H1 (cell line): ENCODE data around the gene MFAP4. TPM values are rescaled to one million over a fixed set of nuclear protein-coding genes. Genes with fewer than 3 reads are reported as not detected.
A peak's percentile ranks its signal among the peaks of the same experiment; 100 is the strongest.

ENCODE experiments used
- ASH2L ChIP-seq: fragments of 200-600, 300-600 bp; sonication (generic); IDR thresholded peaks from one replicate; pipeline ENCODE4 v1.7.1; 2017; ENCODE audit warnings: low read length
- CBX8 ChIP-seq: fragments of 300-800, 300-1000 bp; sonication (generic); IDR thresholded peaks from 2 replicates; pipeline ENCODE4 v1.7.1; 2016; ENCODE audit warnings: low read depth, low read length, borderline replicate concordance
- CHD2 ChIP-seq: IDR thresholded peaks from 2 replicates; pipeline ENCODE4 v1.6.1; 2012; ENCODE audit warnings: low read length, improper control_type of control experiment
- EGR1 ChIP-seq: IDR thresholded peaks from 2 replicates; pipeline ENCODE4 v1.6.1; 2011; ENCODE audit warnings: low read depth, low read length, borderline replicate concordance
- FOSL1 ChIP-seq: IDR thresholded peaks from 2 replicates; pipeline ENCODE4 v1.6.1; 2011; ENCODE audit warnings: mild to moderate bottlenecking, low read depth, low read length, moderate library complexity; ENCODE audit not compliant: insufficient read depth
- HDAC2 ChIP-seq, 2 experiments: fragments of 300-600 bp in 1 of 2; sonication (generic) in 1 of 2; IDR thresholded peaks; 2 replicates each; pipeline ENCODE4 v1.6.1; 2011 to 2012; ENCODE audit warnings: low read depth in 2 of 2, low read length in 2 of 2, mild to moderate bottlenecking in 2 of 2, moderate library complexity in 2 of 2, borderline replicate concordance in 1 of 2, inconsistent platforms in 1 of 2
- POLR2A ChIP-seq, 2 experiments: IDR thresholded peaks; 1 replicate in 1 of 2; 2 replicates in 1 of 2; pipeline ENCODE4 v1.6.1; 2011; ENCODE audit warnings: low read depth in 2 of 2, low read length in 2 of 2, mild to moderate bottlenecking in 2 of 2; ENCODE audit errors: control extremely low read depth in 1 of 2
- RBBP5 ChIP-seq: IDR thresholded peaks from 2 replicates; pipeline ENCODE4 v1.7.1; 2012; ENCODE audit warnings: low read depth, mild to moderate bottlenecking, inconsistent platforms, low read length, moderate library complexity, borderline replicate concordance
- SAP30 ChIP-seq: fragments of 300-600 bp; sonication (generic); IDR thresholded peaks from 2 replicates; pipeline ENCODE4 v1.7.1; 2012; ENCODE audit warnings: low read length, moderate library complexity, mild to moderate bottlenecking, inconsistent platforms; ENCODE audit not compliant: insufficient read depth, insufficient replicate concordance
- SIN3A ChIP-seq, 2 experiments: IDR thresholded peaks in 1 of 2; conservative IDR thresholded peaks in 1 of 2; 2 replicates each; pipeline ENCODE4 v1.6.1; 2011 to 2012; ENCODE audit warnings: low read length in 2 of 2, improper control_type of control experiment in 1 of 2, low read depth in 1 of 2, mild to moderate bottlenecking in 1 of 2
- USF2 ChIP-seq: IDR thresholded peaks from 2 replicates; pipeline ENCODE4 v1.6.1; 2011; ENCODE audit warnings: low read length, improper control_type of control experiment
- polyA plus RNA-seq, 7 experiments: library from polyadenylated mRNA; depleted of rRNA in 3 of 7; stranded (reverse) in 5 of 7; unstranded in 2 of 7; fragments of >200 nt in 5 of 7; fragments of 200-250 nt in 2 of 7; gene quantifications; 1 replicate in 5 of 7; 2 replicates in 1 of 7; 4 replicates in 1 of 7; pipeline versions ENCODE4 v1.2.1 to v1.2.3, GENCODE V29; 2011 to 2013; ENCODE audit warnings: missing spikeins in 2 of 7, mixed read lengths in 2 of 7
- total RNA-seq: library from RNA; stranded (reverse); fragmentation: NEBNext Ultra II Directional; extraction: Animal tissue kit (Norgen Biotek cat#: 25700); gene quantifications from 2 replicates; pipeline ENCODE4 v1.2.1, GENCODE V29; 2021

MFAP4 gene
- total and polyA plus RNA-seq, 2 of the 8 experiments (the other 6 are each of a cell fraction or from before 2014, with no cell fraction given) = 3.1 to 3.6 TPM

GRCh38 chr17:19362277-19363113, 24.5 kb downstream of the MFAP4 start, which contains the start of gene B9D1 (continued):
- TF ChIP-seq SIN3A (conservative IDR thresholded peaks at IDR 0.05 in 1 of 2, IDR thresholded peaks at IDR 0.05 in 1 of 2; ENCODE audit: low read depth in 1 of 2, low read length in 2 of 2) (peak; percentile 39 to 93; a peak in 2 of 4 replicates), RBBP5 (peak; percentile 77), ASH2L (peak; percentile 71), HDAC2 (IDR thresholded peaks at IDR 0.05; ENCODE audit: borderline replicate concordance in 1 of 2, low read depth in 2 of 2, low read length in 2 of 2) (peak in 1 of 2 experiments; percentile 39; a peak in 1 of 4 replicates), SAP30 (no peak), EGR1 (no peak), USF2 (no peak), CBX8 (no peak), FOSL1 (no peak), POLR2A (IDR thresholded peaks at IDR 0.05; ENCODE audit: control extremely low read depth in 1 of 2, low read depth in 2 of 2, low read length in 2 of 2) (no peak), CHD2 (no peak)
